Measurements from ENCODE around the gene OR51T1.

- TF ChIP-seq EP300 (IDR thresholded peaks at IDR 0.05; ENCODE audit: borderline replicate concordance in 1 of 2, low read depth in 1 of 2, low read length in 1 of 2), result no peak
- TF ChIP-seq, protein P1, sequence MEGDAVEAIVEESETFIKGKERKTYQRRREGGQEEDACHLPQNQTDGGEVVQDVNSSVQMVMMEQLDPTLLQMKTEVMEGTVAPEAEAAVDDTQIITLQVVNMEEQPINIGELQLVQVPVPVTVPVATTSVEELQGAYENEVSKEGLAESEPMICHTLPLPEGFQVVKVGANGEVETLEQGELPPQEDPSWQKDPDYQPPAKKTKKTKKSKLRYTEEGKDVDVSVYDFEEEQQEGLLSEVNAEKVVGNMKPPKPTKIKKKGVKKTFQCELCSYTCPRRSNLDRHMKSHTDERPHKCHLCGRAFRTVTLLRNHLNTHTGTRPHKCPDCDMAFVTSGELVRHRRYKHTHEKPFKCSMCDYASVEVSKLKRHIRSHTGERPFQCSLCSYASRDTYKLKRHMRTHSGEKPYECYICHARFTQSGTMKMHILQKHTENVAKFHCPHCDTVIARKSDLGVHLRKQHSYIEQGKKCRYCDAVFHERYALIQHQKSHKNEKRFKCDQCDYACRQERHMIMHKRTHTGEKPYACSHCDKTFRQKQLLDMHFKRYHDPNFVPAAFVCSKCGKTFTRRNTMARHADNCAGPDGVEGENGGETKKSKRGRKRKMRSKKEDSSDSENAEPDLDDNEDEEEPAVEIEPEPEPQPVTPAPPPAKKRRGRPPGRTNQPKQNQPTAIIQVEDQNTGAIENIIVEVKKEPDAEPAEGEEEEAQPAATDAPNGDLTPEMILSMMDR (IDR thresholded peaks at IDR 0.05), result no peak
- no peak for TF ChIP-seq NFIC (IDR thresholded peaks at IDR 0.05; ENCODE audit: borderline replicate concordance)
- TF ChIP-seq TAF1 (IDR thresholded peaks at IDR 0.05; ENCODE audit: borderline replicate concordance, low read depth, low read length), result no peak
- TF ChIP-seq TCF12 (IDR thresholded peaks at IDR 0.05), result no peak
Observed at GRCh38 chr11:4924239-4924638, 42.5 kb downstream of the OR51T1 start, which contains the start of gene OR51G1.
